NCI-H345 treated with DMSO at 0.1 percent for 48 hours (cell line): ENCODE measurements around the gene USH1C.

Experiments
- DNase-seq: peaks from one replicate; lab custom pipeline; 2025; ENCODE audit not compliant: unreplicated experiment; lab: John Stamatoyannopoulos, UW

USH1C gene

GRCh38 chr11:17528906-17529843 is 15.0 kb downstream of the USH1C start:
- no peak for DNase-seq

- DNase-seq = no peak
Observed at GRCh38 chr11:17528181-17528691, 16.0 kb downstream of the USH1C start.

- no peak for DNase-seq
Observed at GRCh38 chr11:17527628-17527995, 16.6 kb downstream of the USH1C start.

- DNase-seq = no peak
Observed at GRCh38 chr11:17526931-17527627, 17.1 kb downstream of the USH1C start.

- DNase-seq = no peak
Observed at GRCh38 chr11:17526326-17526725, 17.9 kb downstream of the USH1C start.

GRCh38 chr11:17525570-17525969 is 18.6 kb downstream of the USH1C start:
- DNase-seq = no peak

- no peak for DNase-seq
Observed at GRCh38 chr11:17524221-17524620, 20.0 kb downstream of the USH1C start.

- no peak for DNase-seq
Observed at GRCh38 chr11:17522655-17523054, 21.6 kb downstream of the USH1C start.

GRCh38 chr11:17521106-17521900 is 22.9 kb downstream of the USH1C start:
- DNase-seq = no peak

- DNase-seq = no peak
Observed at GRCh38 chr11:17519061-17519885, 24.9 kb downstream of the USH1C start.

- no peak for DNase-seq
Observed at GRCh38 chr11:17518366-17518765, 25.9 kb downstream of the USH1C start.

GRCh38 chr11:17517186-17517585 is 27.0 kb downstream of the USH1C start:
- DNase-seq = no peak

- DNase-seq = no peak
Observed at GRCh38 chr11:17516551-17517150, 27.6 kb downstream of the USH1C start.

- no peak for DNase-seq
Observed at GRCh38 chr11:17515443-17516176, 28.6 kb downstream of the USH1C start.

GRCh38 chr11:17514476-17514875 is 29.7 kb downstream of the USH1C start:
- no peak for DNase-seq

- DNase-seq = no peak
Observed at GRCh38 chr11:17513853-17514252, 30.4 kb downstream of the USH1C start.

GRCh38 chr11:17512101-17512500 is 32.1 kb downstream of the USH1C start:
- no peak for DNase-seq

GRCh38 chr11:17511571-17511970 is 32.6 kb downstream of the USH1C start:
- DNase-seq = no peak

GRCh38 chr11:17510507-17511206 is 33.6 kb downstream of the USH1C start:
- DNase-seq = no peak
